ENCODE measurements around the gene MICALL2.

The MICALL2 gene

GRCh38 chr7:1468203-1468602 lies 8.9 kb upstream of the MICALL2 start:
- no peak for DNase-seq (ENCODE audit: low read depth in 2 of 2)

GRCh38 chr7:1466524-1467271 lies 7.4 kb upstream of the MICALL2 start:
- DNase-seq (ENCODE audit: low read depth in 2 of 2): no peak

DNA sequence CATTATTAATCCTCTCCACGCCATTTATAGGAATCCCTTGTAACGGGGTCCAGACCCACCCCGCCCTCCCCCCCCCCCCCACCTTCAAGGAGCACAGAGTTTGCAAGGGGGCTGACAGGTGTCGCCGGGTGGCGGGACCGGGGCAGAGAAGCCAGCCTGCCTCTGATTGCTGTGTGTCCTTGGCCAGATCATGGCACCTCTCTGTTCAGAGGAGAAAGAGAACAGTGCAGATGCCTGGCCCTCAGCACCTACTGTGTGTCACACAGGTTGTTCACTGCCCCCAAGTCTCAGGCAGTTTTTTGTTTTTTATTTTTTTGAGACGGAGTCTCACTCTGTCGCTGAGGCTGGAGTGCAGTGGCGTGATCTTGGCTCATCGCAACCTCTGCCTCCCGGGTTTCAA lies 5.4 kb upstream of the MICALL2 start:
- DNase-seq (ENCODE audit: low read depth in 2 of 2): no peak

DNA sequence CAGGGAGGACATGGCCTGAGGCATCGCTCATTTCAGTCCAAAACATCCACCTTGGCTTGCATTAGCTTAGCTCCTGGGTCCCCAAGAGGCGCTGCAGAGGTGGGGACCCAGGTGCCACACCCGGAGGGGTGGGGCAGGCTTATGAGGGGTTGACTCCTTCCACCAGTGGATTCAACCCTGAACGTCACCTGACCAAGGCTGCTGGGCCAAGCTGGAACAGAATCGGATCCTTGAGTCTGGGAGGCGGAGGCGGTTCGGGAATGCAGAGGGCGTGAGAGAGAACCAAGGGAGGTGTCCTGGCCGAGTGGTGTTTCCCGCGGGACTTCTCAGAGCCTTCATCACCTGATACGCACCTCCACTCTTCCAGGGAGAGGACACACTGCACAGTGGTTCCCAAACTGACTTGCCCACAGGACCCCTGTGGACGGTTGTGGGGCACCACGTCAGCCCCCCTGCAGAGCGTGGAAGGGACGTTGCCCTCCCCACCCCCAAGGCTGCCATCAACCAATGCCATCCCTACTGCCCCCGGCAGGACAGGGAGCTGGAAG lies 4.5 kb upstream of the MICALL2 start:
- DNase-seq (ENCODE audit: low read depth in 2 of 2): no peak

DNA sequence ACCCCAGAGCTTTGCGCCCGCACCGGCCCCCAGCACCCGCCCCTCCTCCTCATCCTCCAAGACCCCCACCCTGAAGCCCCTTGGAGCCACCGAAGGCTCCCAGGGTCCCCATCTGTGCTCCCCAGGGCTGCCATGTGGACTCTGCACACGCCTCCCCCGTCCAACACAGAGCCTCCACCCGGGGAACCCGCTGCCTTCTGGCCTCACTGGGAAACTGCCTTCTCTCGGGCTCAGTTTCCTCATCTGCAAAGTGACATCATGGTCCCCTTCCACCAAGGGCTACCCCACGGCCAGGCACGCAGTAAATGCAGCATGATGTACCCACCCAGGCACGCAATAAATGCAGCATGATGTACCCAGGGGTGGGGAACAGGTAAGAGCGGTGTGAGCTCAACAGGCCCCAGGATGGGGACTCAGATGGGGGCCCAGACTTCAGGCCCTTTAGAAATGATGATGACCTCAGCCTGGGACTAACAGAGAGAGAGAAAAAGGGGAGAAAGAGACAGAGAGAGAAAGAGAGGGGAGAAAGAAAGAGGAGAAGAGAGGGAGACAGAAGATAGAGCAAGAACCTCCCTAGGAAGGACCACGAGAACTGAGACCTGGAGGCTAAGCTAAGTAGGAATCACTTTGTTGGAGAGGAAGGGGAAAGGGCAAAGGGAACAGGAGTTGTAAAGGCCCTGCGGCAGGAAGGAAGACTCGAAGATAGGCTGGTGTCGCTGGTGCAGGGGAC lies 2.5 kb upstream of the MICALL2 start:
- no peak for DNase-seq (ENCODE audit: low read depth in 2 of 2)

DNA sequence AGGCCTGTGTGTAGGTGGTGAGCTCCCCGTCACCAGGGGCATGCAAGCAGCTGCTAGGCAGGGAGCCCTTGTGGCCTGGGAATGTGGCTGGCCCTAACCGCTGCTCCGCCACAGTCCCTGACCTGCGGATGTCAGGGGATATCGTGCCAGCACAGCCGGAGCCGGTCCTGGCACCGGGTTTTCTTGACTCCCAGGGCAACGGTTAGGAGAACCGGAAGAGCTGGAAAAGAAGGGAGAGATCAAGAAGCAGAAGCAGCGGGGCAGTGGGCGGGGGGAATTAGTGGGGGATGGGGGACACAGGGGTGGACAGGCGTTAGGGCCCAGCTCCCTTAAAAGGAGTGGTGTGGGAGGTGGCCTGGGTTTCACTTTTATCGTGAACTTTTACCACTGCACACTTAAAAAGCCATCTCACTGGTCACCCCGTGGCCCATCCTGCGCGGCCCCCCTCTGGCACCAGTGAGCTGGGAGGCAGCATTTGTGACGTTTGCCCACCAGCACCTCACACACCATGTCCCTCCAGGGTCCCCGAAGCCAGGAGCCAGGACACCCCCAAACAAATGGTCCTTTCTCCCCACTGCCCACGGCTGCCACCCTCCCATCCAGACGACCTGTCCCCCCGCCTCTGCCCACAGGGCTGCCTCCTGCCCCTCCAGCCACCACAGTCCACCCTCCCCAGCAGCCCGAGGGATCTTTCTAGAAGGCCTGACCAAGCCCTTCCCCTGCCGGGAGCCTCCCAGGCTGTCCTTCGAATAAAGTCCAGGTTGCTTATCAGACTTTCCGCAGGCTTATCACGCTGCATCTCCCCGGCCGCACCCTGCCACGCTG lies 1.8 kb upstream of the MICALL2 start:
- no peak for DNase-seq (ENCODE audit: low read depth in 2 of 2)

DNA sequence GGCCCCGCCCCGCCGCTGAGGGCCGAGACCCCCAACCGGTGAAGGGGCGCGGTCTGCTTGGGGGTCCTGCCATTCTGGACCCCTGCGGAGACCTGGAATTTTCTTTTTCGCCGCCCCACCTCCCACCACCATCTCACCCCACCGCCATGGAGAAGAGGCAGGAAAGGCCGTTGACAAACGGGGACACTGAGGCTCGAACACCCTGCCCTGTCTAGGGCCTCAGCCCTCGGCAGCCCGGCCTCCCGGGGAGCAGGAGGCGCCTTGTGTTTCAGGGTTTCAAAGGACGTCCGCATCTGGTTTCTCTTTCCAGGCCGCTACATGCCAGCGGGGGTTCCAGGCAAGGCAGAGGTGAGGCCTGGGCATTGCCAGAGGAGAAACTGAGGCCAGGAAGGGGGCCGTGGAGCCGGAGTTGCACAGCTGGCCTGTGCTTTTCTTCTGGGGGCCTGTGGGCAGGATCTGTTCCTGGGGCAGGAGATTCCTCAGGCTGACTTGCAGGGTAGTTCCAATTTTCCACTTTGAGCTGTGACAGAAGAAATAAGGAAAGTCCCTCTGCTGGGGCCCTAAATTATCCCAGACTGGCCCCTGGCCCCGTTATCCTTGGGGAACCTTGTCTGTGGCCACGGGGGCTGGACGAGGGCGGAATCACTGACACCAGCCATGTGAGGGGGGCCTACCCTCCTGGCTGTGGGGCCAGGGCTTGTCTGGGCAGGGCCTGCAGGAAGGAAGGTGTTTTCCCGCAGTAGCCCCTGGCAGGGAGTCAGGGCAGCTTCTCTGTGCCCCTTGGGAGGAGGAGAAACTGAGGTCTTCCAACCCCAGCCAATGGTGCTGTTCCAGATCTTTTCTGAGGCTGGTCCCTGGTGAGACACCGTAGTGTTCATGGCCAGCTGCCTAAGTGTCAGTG lies 900 bp upstream of the MICALL2 start:
- DNase-seq (ENCODE audit: low read depth in 2 of 2): no peak

DNA sequence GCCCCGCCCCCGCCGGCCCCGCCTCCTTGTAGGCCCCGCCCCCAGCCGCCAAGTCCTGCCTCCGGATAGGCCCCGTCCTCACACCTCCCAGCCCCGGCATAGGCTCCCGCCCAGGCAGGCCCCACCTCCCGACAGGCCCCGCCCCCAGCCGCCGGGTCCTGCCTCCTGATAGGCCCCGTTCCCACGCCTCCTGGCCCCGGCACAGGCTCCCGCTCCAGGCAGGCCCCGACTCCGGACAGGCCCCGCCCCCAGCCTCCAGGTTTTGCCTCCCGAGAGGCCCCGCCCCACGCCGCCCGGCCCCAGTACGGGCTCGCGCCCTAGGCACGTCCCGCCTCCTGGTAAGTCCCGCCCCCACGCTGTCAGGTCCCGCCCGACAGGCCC lies 232 bp upstream of the MICALL2 start:
- DNase-seq (ENCODE audit: low read depth in 2 of 2): peak; percentile 95 to 97

GRCh38 chr7:1457949-1458682 lies 1.2 kb downstream of the MICALL2 start:
- no peak for DNase-seq (ENCODE audit: low read depth in 2 of 2)

- no peak for DNase-seq (ENCODE audit: low read depth in 2 of 2)
Observed at GRCh38 chr7:1457059-1457948, 2.0 kb downstream of the MICALL2 start.

- no peak for DNase-seq (ENCODE audit: low read depth in 2 of 2)
Observed at GRCh38 chr7:1455955-1456354, 3.3 kb downstream of the MICALL2 start.

- DNase-seq (ENCODE audit: low read depth in 2 of 2): no peak
Observed at GRCh38 chr7:1455241-1455939, 3.9 kb downstream of the MICALL2 start.

DNA sequence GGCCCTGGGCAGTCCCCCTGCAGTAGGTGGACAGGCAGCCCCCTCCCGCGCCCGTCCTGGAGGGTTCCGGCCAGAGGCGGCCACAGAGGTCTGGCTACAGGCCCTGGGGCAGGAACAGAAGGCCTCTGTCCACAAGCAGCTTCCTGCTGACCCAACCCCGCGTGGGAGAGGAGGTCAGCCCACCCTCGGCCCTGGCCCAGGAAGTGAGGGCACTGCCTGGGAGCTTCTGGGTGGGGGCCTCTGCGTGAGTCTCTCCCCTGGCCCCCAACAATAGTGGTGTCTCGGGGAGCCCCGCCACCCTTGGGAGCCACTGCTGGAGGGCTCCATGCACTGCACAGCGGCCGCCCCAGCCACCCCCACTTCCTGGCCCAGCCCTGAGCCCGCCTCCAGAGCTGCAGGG lies 4.7 kb downstream of the MICALL2 start:
- DNase-seq (ENCODE audit: low read depth in 2 of 2): no peak

DNA sequence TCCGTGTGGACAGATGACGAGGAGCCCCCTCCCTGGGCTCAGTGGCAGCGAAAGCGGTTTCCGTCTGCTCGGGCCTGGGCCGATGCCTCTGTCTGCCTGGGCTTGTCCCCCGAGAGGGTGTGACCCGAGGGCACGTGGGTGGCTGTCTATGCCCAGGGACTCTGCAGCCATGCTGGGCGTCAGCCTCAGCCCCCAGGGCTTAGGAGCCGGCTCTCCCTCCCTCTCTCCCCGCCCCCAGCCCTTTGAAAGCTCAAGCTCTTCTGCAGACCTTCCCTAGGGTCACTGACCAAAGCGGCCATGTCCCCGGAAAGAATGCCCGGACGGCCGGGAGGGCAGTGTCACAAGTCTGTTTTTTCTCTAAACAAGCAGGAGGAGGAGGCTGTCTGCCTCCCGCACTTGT lies 7.1 kb downstream of the MICALL2 start:
- DNase-seq (ENCODE audit: low read depth in 2 of 2): no peak

GRCh38 chr7:1450987-1451386 lies 8.3 kb downstream of the MICALL2 start:
- DNase-seq (ENCODE audit: low read depth in 2 of 2): no peak

DNA sequence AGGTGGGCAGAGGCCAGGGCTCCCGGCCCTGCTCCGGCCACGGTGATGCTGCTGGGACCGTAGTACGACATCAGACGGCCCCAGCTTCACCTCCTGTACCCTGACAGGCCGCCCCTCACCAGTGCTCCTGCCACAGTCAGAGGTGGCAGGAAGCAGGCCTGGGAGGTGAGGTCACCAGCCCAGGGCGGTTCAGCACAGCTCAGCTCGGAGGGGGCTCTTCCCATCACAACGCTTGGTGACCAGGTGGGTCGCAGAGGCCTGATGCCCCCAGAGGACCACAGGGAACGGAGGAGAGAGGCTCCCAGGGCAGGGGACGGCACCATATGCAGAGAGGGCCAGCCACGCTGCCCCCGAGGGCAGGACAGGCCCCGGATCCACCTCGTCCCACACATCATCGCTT lies 8.8 kb downstream of the MICALL2 start:
- no peak for DNase-seq (ENCODE audit: low read depth in 2 of 2)

DNA sequence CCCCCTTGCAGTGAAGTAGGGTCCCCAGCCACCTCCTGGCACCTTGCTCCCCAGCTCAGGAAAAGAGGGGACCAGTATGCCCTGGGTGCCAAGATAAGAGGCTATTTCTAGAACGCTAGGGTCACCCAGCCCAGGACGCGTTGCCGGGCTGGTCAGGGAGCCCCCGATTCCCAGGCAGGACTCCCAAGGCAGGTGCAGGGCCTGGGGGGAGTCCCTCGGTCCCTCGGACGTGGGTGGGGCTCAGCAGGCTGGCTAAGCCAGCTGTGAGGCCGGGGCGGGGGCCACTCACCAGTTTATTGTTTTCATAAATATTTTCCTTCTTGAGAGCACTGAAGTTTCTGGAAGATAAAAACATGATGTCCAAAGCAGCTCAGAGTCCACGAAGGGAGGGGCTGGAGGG lies 9.3 kb downstream of the MICALL2 start:
- no peak for DNase-seq (ENCODE audit: low read depth in 2 of 2)

DNA sequence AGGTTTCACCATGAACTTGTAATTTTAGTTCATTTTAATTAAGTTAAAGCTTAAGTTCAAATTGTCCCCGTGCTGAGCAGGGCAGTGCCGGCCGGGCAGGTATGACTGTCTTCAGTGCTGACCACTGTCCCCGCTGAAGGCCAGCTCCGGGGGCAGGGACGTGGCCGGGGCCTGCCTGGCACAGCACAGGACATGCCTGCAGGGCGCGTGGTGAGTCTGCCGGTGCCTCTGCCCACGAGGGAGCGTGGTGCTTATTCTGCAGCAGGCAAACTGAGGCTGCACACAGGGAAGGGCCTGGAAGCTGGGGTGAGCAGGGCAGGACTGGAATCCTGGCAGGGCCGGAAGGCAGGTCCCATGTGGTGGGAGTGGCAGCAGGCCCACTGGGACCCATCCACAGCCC lies 9.8 kb downstream of the MICALL2 start:
- no peak for DNase-seq (ENCODE audit: low read depth in 2 of 2)

DNA sequence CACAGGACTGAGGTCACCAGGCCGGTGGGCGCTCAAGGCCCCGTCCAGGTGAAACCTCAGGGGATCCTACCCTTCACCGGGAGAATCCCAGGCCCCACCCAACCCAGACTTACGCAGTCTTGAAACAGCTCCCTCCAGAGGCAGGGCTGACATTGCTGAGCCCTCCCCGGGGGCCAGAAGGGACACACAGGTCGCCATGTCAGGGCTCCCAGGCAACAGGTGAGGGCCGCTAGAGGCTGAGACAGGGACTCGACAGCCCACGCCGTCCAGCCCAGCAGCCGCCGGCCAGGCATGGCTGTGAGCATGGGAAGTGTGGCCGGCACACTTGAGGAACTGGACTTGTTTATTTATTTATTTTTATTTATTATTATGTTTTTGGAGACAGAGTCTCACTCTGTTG lies 10.3 kb downstream of the MICALL2 start:
- no peak for DNase-seq (ENCODE audit: low read depth in 2 of 2)

All from stimulated activated CD4-positive, alpha-beta T cell treated with anti-CD3 and anti-CD28 coated beads, Interleukin-12 subunit alpha, Interleukin-12 subunit beta, amount 100 ng/mL, for 24 hours (primary cell).